ENCODE measurements around the gene SCCPDH. TPM values are rescaled to one million over a fixed set of nuclear protein-coding genes. Genes with fewer than 3 reads are reported as not detected.
"Not testable (repeated sequence)": the region's sequence is repeated elsewhere in the genome, so short reads cannot be mapped to it uniquely, and the experiment has no call there.

SCCPDH gene
- total RNA-seq, 1 experiment from 2014 or later: 26.1 TPM

- CTCF ChIA-PET: no interaction called here
- H3K4me1 Mint-ChIP-seq (ENCODE audit: low read depth, unreplicated experiment): no peaks in the 10 kb centered on the region
- no peak for TF ChIP-seq CTCF (IDR thresholded peaks at IDR 0.05; ENCODE audit: insufficient read depth in 1 of 2, low read depth in 1 of 2, low read length in 1 of 2, severe bottlenecking in 1 of 2, unreplicated experiment in 1 of 2)
These were observed 18.2 kb downstream of the SCCPDH start for GRCh38 chr1:246742396-246742795.

GRCh38 chr1:246746155-246746554, 21.9 kb downstream of the SCCPDH start:
- BruUV-seq (replicated peaks); H3K9me3 ChIP-seq; H3K4me3 ChIP-seq (ENCODE audit: low read depth, low read length); intact Hi-C loops (cut with micrococcal nuclease; ENCODE audit: unreplicated experiment); H3K4me1 ChIP-seq; H3K4me3 Mint-ChIP-seq (ENCODE audit: unreplicated experiment); H3K27ac Mint-ChIP-seq (ENCODE audit: unreplicated experiment); H3K27me3 Mint-ChIP-seq (ENCODE audit: insufficient read depth, unreplicated experiment); H3K27me3 ChIP-seq (replicated peaks; ENCODE audit: control insufficient read depth, insufficient read depth, low read length); DNase-seq; H3K36me3 Mint-ChIP-seq (ENCODE audit: insufficient read depth, unreplicated experiment); H3K36me3 ChIP-seq (ENCODE audit: control insufficient read depth, insufficient read depth, low read length); H3K9me3 Mint-ChIP-seq (ENCODE audit: unreplicated experiment); POLR2A ChIA-PET; H3K4me1 Mint-ChIP-seq (ENCODE audit: low read depth, unreplicated experiment): not testable (repeated sequence)
- CTCF ChIA-PET: interaction anchor here (0.6 kb wide), 1 partner anchor 239 kb away, joined by 3 read pairs; the partner anchor contains the start of gene SMYD3

More at GRCh38 chr1:246742396-246742795, 18.2 kb downstream of the SCCPDH start:
- Histone ChIP-seq H3K4me1 (no peaks in the 10 kb centered on the region), H3K9me3 (no peaks in the 10 kb centered on the region), H3K4me3 (ENCODE audit: low read depth, low read length) (no peak overlapping the region), H3K36me3 (ENCODE audit: control insufficient read depth, insufficient read depth, low read length) (no peaks in the 10 kb centered on the region), H3K27me3 (replicated peaks; ENCODE audit: control insufficient read depth, insufficient read depth, low read length) (no peaks in the 10 kb centered on the region)
- BruUV-seq (replicated peaks): no TSS peak
- no peak for DNase-seq
- Mint-ChIP-seq H3K9me3 (ENCODE audit: unreplicated experiment) (peaks cover 6% of the 10 kb centered on the region), H3K27ac (ENCODE audit: unreplicated experiment) (no peak overlapping the region), H3K4me3 (ENCODE audit: unreplicated experiment) (no peak overlapping the region), H3K36me3 (ENCODE audit: insufficient read depth, unreplicated experiment) (no peaks in the 10 kb centered on the region), H3K27me3 (ENCODE audit: insufficient read depth, unreplicated experiment) (no peaks in the 10 kb centered on the region)
- intact Hi-C loops (cut with micrococcal nuclease; ENCODE audit: unreplicated experiment): no loop called here
- POLR2A ChIA-PET: no interaction called here

GRCh38 chr1:246748006-246748405, 23.8 kb downstream of the SCCPDH start:
- no peaks in the 10 kb centered on the region; the same call in 1 of the 2 replicates for H3K36me3 ChIP-seq (ENCODE audit: control insufficient read depth, insufficient read depth, low read length)
- TF ChIP-seq CTCF (IDR thresholded peaks at IDR 0.05; ENCODE audit: insufficient read depth in 1 of 2, low read depth in 1 of 2, low read length in 1 of 2, severe bottlenecking in 1 of 2, unreplicated experiment in 1 of 2): no peak
- no peaks in the 10 kb centered on the region for H3K4me1 ChIP-seq
- CTCF ChIA-PET: no interaction called here
- Mint-ChIP-seq H3K36me3 (ENCODE audit: insufficient read depth, unreplicated experiment) (peaks cover 5% of the 10 kb centered on the region), H3K9me3 (ENCODE audit: unreplicated experiment) (peaks cover 6% of the 10 kb centered on the region), H3K4me1 (ENCODE audit: low read depth, unreplicated experiment) (peaks cover 8% of the 10 kb centered on the region), H3K4me3 (ENCODE audit: unreplicated experiment) (no peak overlapping the region), H3K27me3 (ENCODE audit: insufficient read depth, unreplicated experiment) (no peaks in the 10 kb centered on the region), H3K27ac (ENCODE audit: unreplicated experiment) (no peak overlapping the region)
- intact Hi-C loops (cut with micrococcal nuclease; ENCODE audit: unreplicated experiment): no loop called here
- BruUV-seq (replicated peaks): no TSS peak
- DNase-seq: no peak
- no peak overlapping the region for H3K4me3 ChIP-seq (ENCODE audit: low read depth, low read length)
- POLR2A ChIA-PET: no interaction called here
- no peaks in the 10 kb centered on the region for H3K9me3 ChIP-seq
- no peaks in the 10 kb centered on the region for H3K27me3 ChIP-seq (replicated peaks; ENCODE audit: control insufficient read depth, insufficient read depth, low read length)

- CTCF ChIA-PET: interaction anchor here (0.6 kb wide), 1 partner anchor 12 kb away, joined by 3 read pairs; no protein-coding TSS in a partner anchor
- POLR2A ChIA-PET: interaction anchor here (1.0 kb wide), 1 partner anchor 25 kb away, joined by 3 read pairs; the partner anchor contains the start of gene SCCPDH
These were observed 24.7 kb downstream of the SCCPDH start for GRCh38 chr1:246748867-246749266.

More at GRCh38 chr1:246748867-246749266, 24.7 kb downstream of the SCCPDH start:
- no peak overlapping the region for H3K4me3 Mint-ChIP-seq (ENCODE audit: unreplicated experiment)
- no peak overlapping the region for H3K27ac Mint-ChIP-seq (ENCODE audit: unreplicated experiment)
- no TSS peak for BruUV-seq (replicated peaks)
- Histone ChIP-seq H3K27me3 (replicated peaks; ENCODE audit: control insufficient read depth, insufficient read depth, low read length) (no peaks in the 10 kb centered on the region), H3K4me1 (no peaks in the 10 kb centered on the region), H3K36me3 (ENCODE audit: control insufficient read depth, insufficient read depth, low read length) (no peaks in the 10 kb centered on the region; the same call in 1 of the 2 replicates), H3K9me3 (no peaks in the 10 kb centered on the region), H3K4me3 (ENCODE audit: low read depth, low read length) (no peak overlapping the region)
- TF ChIP-seq CTCF (IDR thresholded peaks at IDR 0.05; ENCODE audit: insufficient read depth in 1 of 2, low read depth in 1 of 2, low read length in 1 of 2, severe bottlenecking in 1 of 2, unreplicated experiment in 1 of 2): no peak
- H3K36me3 Mint-ChIP-seq (ENCODE audit: insufficient read depth, unreplicated experiment): peaks cover 5% of the 10 kb centered on the region
- peaks cover 8% of the 10 kb centered on the region for H3K4me1 Mint-ChIP-seq (ENCODE audit: low read depth, unreplicated experiment)
- no peaks in the 10 kb centered on the region for H3K27me3 Mint-ChIP-seq (ENCODE audit: insufficient read depth, unreplicated experiment)
- peaks cover 6% of the 10 kb centered on the region for H3K9me3 Mint-ChIP-seq (ENCODE audit: unreplicated experiment)
- DNase-seq: no peak
- intact Hi-C loops (cut with micrococcal nuclease; ENCODE audit: unreplicated experiment): no loop called here
